ENCODE data around the gene GALK1. TPM values are rescaled to one million over a fixed set of nuclear protein-coding genes. Genes with fewer than 3 reads are reported as not detected.

GALK1 gene
- total RNA-seq, 1 donor from 2014 or later = 31.6 TPM

DNA sequence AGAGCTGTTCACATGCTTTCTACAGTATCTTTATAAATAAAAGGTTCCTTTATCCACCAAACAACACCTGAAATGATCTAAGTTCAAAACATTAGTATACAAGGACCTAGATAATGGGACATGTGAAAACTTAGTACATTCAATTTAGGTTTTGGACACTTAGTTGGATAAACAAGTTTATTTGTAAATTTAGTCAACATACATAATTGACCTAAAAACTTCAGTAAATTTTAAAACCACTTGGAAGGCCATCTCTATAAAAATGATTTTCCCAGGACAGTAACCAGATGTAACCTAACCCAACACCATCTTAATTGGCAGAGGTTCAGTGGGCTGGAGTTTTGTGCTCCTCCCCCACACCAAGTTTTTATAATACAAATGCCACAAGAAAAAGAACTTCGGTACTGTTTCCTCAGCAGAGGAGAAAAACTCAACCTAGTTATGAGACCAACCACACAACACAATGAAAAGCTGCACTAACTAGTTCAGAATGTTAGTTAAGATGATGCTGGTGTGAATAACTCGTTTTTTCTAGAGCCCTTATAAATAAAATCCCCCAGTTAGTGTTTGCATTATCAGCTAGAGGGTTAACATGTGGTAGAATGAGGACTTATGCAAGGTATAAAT, 12.4 kb upstream of the GALK1 start:
- Histone ChIP-seq H3K27me3 (no peaks in the 10 kb centered on the region), H3K4me1 (peaks cover 20% of the 10 kb centered on the region), H3K9me3 (no peaks in the 10 kb centered on the region), H3K36me3 (peaks cover 42% of the 10 kb centered on the region), H3K27ac (no peak overlapping the region), H3K4me3 (peak overlapping the region; percentile 81)
- no peak for DNase-seq
- TF ChIP-seq CTCF (IDR thresholded peaks at IDR 0.05) = no peak
- no peak for ATAC-seq
- intact Hi-C loops (cut with DNase I) = no loop called here

DNA sequence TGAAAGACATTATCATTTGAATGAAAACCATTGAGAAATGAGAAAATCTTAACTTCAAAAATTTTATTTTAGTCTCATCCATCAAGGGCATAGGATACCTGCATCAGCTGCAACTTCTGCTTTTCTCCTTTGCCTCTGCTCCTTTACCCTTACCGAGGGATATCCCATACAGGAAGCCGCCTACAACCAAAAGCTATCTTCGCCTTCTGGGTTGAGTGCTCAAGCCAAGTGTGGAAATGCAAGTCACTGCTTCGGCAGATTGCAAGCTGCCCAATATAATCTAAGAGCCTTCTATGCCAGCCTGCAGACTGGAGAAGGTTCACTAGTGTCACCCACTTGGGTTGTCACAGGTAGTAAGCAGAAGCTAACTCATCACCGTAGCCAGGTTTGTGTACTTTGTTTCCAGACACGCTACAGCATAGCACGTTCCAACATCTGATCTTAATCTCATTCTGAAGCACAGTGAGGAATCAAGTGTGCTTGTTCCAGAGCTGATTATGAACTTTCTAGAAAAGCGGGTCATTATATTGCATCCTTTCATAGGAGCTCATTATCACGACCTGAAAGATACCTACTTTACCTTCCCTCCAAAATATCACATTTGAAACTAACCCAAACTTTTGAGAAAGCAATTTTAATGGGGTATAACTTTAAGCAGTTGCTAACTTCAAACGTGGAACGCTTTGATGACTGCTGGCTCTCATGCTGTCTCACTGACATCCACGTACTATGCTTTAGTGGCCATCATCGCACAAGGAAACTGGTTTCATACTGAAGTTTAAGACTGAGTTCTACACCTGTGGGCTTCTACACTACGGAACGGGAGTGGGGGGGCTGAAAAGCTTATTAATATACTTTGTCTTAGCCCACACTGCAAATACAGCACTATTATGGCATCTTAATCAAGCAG, 11.6 kb upstream of the GALK1 start:
- peak overlapping the region; percentile 81 for H3K4me3 ChIP-seq
- H3K27ac ChIP-seq = no peak overlapping the region
- TF ChIP-seq CTCF (IDR thresholded peaks at IDR 0.05) = no peak
- peaks cover 42% of the 10 kb centered on the region for H3K36me3 ChIP-seq
- H3K27me3 ChIP-seq = no peaks in the 10 kb centered on the region
- no peaks in the 10 kb centered on the region for H3K9me3 ChIP-seq
- peaks cover 20% of the 10 kb centered on the region for H3K4me1 ChIP-seq
- ATAC-seq = no peak
- DNase-seq = peak; percentile 47
- intact Hi-C loops (cut with DNase I) = no loop called here

- Histone ChIP-seq H3K4me1 (peaks cover 20% of the 10 kb centered on the region), H3K4me3 (no peak overlapping the region), H3K9me3 (no peaks in the 10 kb centered on the region), H3K27me3 (no peaks in the 10 kb centered on the region), H3K27ac (no peak overlapping the region), H3K36me3 (peaks cover 42% of the 10 kb centered on the region)
- TF ChIP-seq CTCF (IDR thresholded peaks at IDR 0.05) = no peak
- ATAC-seq = no peak
- intact Hi-C loops (cut with DNase I) = no loop called here
- DNase-seq = peak; percentile 60
Observed at GRCh38 chr17:75774991-75775668, 10.1 kb upstream of the GALK1 start.

DNA sequence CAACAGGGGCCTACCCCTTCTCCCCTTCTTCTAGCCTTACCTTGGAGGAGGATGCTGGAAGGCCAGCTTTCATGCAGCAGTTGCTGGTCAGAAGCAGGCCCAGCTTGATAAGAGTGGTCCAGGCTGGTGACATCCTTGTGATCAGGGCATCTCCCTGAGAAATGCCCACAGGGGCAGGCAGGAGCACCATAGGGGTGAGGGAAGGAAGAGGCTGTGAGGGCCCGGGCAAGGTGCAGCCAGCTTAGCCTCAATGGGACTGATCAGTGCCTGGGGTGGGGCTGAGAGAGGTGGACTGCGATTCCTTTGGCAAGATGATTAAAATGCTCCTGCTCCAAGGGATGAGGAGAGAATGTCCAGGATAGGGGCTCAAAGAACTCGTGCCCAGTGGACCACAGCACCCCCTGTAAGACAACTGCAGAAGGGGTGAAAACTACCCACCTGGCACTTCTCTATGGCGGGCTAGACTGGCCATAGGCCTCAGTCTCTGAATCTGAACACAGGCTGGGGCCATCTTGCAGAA, 9.5 kb upstream of the GALK1 start:
- no peaks in the 10 kb centered on the region for H3K9me3 ChIP-seq
- no peak for ATAC-seq
- H3K27me3 ChIP-seq = no peaks in the 10 kb centered on the region
- DNase-seq = peak; percentile 57
- H3K4me3 ChIP-seq = no peak overlapping the region
- intact Hi-C loops (cut with DNase I) = no loop called here
- H3K4me1 ChIP-seq = peaks cover 20% of the 10 kb centered on the region
- no peak for TF ChIP-seq CTCF (IDR thresholded peaks at IDR 0.05)
- peaks cover 42% of the 10 kb centered on the region for H3K36me3 ChIP-seq
- no peak overlapping the region for H3K27ac ChIP-seq

DNA sequence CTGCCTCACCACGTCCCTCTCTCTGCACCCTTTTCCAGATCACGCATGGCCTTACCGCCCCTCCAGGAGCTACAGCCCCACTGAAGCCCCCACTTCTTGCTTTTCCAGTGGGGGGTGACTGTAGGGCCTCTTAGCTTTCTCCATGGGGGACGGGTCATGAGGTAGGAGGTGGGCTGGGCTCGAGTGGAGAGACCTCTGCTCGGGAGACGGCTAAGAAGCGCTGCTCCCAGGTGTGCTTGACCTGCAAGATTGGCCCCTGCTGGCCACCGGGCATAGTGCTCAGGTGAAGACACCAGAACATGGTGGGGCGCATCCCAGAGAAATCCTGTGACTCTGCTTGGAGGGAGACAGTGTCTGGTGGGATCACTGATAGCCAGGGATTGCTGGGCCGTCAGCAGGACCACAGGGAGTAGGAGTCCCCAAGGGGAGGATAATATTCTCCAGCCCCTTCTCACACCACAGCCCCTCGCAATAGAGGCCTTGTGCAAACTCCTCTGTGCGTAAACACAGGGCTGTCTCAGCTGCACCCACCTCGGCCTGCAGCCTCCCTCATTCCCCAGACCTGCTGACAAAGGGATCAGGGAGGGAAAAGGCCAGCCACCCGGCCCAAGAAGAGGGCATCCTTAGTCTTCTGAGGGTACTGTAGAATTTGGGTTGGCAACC, 8.9 kb upstream of the GALK1 start:
- TF ChIP-seq CTCF (IDR thresholded peaks at IDR 0.05) = no peak
- no peak overlapping the region for H3K4me3 ChIP-seq
- peaks cover 42% of the 10 kb centered on the region for H3K36me3 ChIP-seq
- DNase-seq (peak; percentile 67), ATAC-seq (no peak)
- H3K4me1 ChIP-seq = peaks cover 20% of the 10 kb centered on the region
- H3K9me3 ChIP-seq = no peaks in the 10 kb centered on the region
- no peaks in the 10 kb centered on the region for H3K27me3 ChIP-seq
- H3K27ac ChIP-seq = no peak overlapping the region
- intact Hi-C loops (cut with DNase I) = no loop called here
